Measurements from ENCODE around the gene CCL1. TPM values are rescaled to one million over a fixed set of nuclear protein-coding genes. Genes with fewer than 3 reads are reported as not detected.

The CCL1 gene
- total and polyA plus RNA-seq, 10 of the 15 experiments (the other 5 are each of a cell fraction or from before 2014, with no cell fraction given): 0.14 to 1.8 (median 0.40) TPM; not detected in 3

DNA sequence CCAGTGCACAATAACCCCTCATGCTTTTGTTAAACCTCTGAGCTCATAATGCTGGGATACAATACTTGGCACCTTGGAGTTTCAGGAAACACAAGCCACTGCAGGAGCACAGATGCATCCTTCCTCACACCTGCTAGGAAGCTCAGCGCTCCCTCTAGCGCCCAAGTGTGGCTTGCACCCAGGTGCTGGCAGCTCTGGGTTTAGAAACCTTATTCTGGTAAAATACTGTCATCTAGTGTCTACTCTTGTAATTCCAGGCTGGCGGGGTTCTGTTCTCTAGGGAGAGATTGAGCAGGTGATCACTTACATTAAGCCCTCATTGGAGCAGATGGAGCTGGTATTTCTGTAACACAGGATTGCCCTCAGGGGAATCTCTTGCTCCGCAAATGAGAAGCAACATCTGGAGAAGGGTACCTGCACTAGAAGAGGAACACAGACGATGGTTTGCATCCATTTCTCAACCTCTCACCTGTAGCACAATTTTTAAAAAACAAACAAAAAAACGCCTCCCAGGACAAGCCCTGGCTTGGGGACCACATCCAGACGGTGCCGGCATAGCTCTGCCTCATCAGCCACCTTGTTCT, 1.5 kb downstream of the CCL1 start (continued):
- TF ChIP-seq, protein P1, sequence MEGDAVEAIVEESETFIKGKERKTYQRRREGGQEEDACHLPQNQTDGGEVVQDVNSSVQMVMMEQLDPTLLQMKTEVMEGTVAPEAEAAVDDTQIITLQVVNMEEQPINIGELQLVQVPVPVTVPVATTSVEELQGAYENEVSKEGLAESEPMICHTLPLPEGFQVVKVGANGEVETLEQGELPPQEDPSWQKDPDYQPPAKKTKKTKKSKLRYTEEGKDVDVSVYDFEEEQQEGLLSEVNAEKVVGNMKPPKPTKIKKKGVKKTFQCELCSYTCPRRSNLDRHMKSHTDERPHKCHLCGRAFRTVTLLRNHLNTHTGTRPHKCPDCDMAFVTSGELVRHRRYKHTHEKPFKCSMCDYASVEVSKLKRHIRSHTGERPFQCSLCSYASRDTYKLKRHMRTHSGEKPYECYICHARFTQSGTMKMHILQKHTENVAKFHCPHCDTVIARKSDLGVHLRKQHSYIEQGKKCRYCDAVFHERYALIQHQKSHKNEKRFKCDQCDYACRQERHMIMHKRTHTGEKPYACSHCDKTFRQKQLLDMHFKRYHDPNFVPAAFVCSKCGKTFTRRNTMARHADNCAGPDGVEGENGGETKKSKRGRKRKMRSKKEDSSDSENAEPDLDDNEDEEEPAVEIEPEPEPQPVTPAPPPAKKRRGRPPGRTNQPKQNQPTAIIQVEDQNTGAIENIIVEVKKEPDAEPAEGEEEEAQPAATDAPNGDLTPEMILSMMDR (IDR thresholded peaks at IDR 0.05 in 2 of 3, conservative IDR thresholded peaks at IDR 0.05 in 1 of 3; ENCODE audit: control insufficient read depth in 2 of 3, extremely low read depth in 1 of 3, insufficient read depth in 1 of 3, low read depth in 3 of 3, low read length in 3 of 3): peak; percentile 98 to 99 (median 99)
- TF ChIP-seq, protein P2, sequence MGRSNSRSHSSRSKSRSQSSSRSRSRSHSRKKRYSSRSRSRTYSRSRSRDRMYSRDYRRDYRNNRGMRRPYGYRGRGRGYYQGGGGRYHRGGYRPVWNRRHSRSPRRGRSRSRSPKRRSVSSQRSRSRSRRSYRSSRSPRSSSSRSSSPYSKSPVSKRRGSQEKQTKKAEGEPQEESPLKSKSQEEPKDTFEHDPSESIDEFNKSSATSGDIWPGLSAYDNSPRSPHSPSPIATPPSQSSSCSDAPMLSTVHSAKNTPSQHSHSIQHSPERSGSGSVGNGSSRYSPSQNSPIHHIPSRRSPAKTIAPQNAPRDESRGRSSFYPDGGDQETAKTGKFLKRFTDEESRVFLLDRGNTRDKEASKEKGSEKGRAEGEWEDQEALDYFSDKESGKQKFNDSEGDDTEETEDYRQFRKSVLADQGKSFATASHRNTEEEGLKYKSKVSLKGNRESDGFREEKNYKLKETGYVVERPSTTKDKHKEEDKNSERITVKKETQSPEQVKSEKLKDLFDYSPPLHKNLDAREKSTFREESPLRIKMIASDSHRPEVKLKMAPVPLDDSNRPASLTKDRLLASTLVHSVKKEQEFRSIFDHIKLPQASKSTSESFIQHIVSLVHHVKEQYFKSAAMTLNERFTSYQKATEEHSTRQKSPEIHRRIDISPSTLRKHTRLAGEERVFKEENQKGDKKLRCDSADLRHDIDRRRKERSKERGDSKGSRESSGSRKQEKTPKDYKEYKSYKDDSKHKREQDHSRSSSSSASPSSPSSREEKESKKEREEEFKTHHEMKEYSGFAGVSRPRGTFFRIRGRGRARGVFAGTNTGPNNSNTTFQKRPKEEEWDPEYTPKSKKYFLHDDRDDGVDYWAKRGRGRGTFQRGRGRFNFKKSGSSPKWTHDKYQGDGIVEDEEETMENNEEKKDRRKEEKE (IDR thresholded peaks at IDR 0.05): no peak
- TF ChIP-seq, protein P3, sequence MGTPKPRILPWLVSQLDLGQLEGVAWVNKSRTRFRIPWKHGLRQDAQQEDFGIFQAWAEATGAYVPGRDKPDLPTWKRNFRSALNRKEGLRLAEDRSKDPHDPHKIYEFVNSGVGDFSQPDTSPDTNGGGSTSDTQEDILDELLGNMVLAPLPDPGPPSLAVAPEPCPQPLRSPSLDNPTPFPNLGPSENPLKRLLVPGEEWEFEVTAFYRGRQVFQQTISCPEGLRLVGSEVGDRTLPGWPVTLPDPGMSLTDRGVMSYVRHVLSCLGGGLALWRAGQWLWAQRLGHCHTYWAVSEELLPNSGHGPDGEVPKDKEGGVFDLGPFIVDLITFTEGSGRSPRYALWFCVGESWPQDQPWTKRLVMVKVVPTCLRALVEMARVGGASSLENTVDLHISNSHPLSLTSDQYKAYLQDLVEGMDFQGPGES (IDR thresholded peaks at IDR 0.05): no peak
- peak; percentile 88 for TF ChIP-seq SMARCA5 (IDR thresholded peaks at IDR 0.05)
- TF ChIP-seq IKZF1 (conservative IDR thresholded peaks at IDR 0.05): 0 out of 2 replicates have a peak, but pooled peaks have one; percentile 12
- TF ChIP-seq MTA3 (IDR thresholded peaks at IDR 0.05; ENCODE audit: borderline replicate concordance, low read length): no peak
- 0 out of 2 replicates have a peak, but pooled peaks have one; percentile 28 for TF ChIP-seq NBN (IDR thresholded peaks at IDR 0.05)
- TF ChIP-seq TCF12 (IDR thresholded peaks at IDR 0.05; ENCODE audit: low read depth, low read length): peak; percentile 64; the same call in 1 of the 2 replicates
- TF ChIP-seq KLF5 (IDR thresholded peaks at IDR 0.05; ENCODE audit: partially characterized antibody): no peak
- peak; percentile 45 for TF ChIP-seq MEF2B (IDR thresholded peaks at IDR 0.05; ENCODE audit: partially characterized antibody, poor library complexity, severe bottlenecking)
- no peak for TF ChIP-seq EGR1 (IDR thresholded peaks at IDR 0.05; ENCODE audit: borderline replicate concordance in 1 of 2, low read depth in 2 of 2, low read length in 2 of 2)
- no peak for TF ChIP-seq CEBPB (IDR thresholded peaks at IDR 0.05; ENCODE audit: borderline replicate concordance in 1 of 2, low read depth in 2 of 2, low read length in 2 of 2)
- TF ChIP-seq FOS (IDR thresholded peaks at IDR 0.05; ENCODE audit: borderline replicate concordance, extremely low read depth, insufficient read length): no peak
- TF ChIP-seq ASH2L (IDR thresholded peaks at IDR 0.05; ENCODE audit: borderline replicate concordance, low read depth): no peak
- TF ChIP-seq HDGF (IDR thresholded peaks at IDR 0.05): no peak
- TF ChIP-seq, protein P4, sequence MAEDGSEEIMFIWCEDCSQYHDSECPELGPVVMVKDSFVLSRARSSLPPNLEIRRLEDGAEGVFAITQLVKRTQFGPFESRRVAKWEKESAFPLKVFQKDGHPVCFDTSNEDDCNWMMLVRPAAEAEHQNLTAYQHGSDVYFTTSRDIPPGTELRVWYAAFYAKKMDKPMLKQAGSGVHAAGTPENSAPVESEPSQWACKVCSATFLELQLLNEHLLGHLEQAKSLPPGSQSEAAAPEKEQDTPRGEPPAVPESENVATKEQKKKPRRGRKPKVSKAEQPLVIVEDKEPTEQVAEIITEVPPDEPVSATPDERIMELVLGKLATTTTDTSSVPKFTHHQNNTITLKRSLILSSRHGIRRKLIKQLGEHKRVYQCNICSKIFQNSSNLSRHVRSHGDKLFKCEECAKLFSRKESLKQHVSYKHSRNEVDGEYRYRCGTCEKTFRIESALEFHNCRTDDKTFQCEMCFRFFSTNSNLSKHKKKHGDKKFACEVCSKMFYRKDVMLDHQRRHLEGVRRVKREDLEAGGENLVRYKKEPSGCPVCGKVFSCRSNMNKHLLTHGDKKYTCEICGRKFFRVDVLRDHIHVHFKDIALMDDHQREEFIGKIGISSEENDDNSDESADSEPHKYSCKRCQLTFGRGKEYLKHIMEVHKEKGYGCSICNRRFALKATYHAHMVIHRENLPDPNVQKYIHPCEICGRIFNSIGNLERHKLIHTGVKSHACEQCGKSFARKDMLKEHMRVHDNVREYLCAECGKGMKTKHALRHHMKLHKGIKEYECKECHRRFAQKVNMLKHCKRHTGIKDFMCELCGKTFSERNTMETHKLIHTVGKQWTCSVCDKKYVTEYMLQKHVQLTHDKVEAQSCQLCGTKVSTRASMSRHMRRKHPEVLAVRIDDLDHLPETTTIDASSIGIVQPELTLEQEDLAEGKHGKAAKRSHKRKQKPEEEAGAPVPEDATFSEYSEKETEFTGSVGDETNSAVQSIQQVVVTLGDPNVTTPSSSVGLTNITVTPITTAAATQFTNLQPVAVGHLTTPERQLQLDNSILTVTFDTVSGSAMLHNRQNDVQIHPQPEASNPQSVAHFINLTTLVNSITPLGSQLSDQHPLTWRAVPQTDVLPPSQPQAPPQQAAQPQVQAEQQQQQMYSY (CRISPR knock-in tag; IDR thresholded peaks at IDR 0.05): no peak

Data from GM12878 (cell line).